Activated T-cell treated with anti-CD3 and anti-CD28 coated beads, Interleukin-2, amount 50 U/mL, for 24 hours (primary cell): Measurements from ENCODE around the gene SDHC.
A peak's percentile ranks its signal among the peaks of the same experiment; 100 is the strongest.

Experiments used
- DNase-seq: peaks from one replicate; pipeline ENCODE4 v3.0.0-alpha.2; 2020
- H3K27ac Mint-ChIP-seq: 2 replicates; pipeline ENCODE4 v1.8.0; 2020; ENCODE audit warnings: mild to moderate bottlenecking, mixed read lengths
- H3K27me3 Mint-ChIP-seq: 2 replicates; pipeline ENCODE4 v1.8.0; 2020; ENCODE audit warnings: mixed read lengths
- H3K36me3 Mint-ChIP-seq: 2 replicates; pipeline ENCODE4 v1.8.0; 2020; ENCODE audit warnings: low read depth, mixed read lengths
- H3K4me1 Mint-ChIP-seq: 2 replicates; pipeline ENCODE4 v1.8.0; 2020; ENCODE audit warnings: low read depth, mixed read lengths
- H3K4me3 Mint-ChIP-seq: 2 replicates; pipeline ENCODE4 v1.8.0; 2020; ENCODE audit warnings: mild to moderate bottlenecking, moderate library complexity, mixed read lengths
- H3K9me3 Mint-ChIP-seq: 2 replicates; pipeline ENCODE4 v1.8.0; 2020; ENCODE audit warnings: mixed read lengths

Gene SDHC

GRCh38 chr1:161314201-161314981 lies at the start of gene SDHC:
Gene SDHC (plus strand): TSS chr1:161314381. CDS start chr1:161314406, 25 bp downstream.
- Mint-ChIP-seq H3K27me3 (no peaks in the 10 kb centered on the region), H3K36me3 (peaks cover 17% of the 10 kb centered on the region), H3K4me1 (peaks cover 27% of the 10 kb centered on the region), H3K27ac (peak within 1 kb of the TSS; percentile 97), H3K4me3 (peak within 1 kb of the TSS; percentile 98), H3K9me3 (no peaks in the 10 kb centered on the region)
- DNase-seq, result peak; percentile 90

- no peak overlapping the region for H3K27ac Mint-ChIP-seq
- no peak overlapping the region for H3K4me3 Mint-ChIP-seq
- peaks cover 39% of the 10 kb centered on the region for H3K27me3 Mint-ChIP-seq
- no peaks in the 10 kb centered on the region for H3K9me3 Mint-ChIP-seq
- H3K36me3 Mint-ChIP-seq, result no peaks in the 10 kb centered on the region
- no peaks in the 10 kb centered on the region for H3K4me1 Mint-ChIP-seq
- no peak for DNase-seq
These were observed 48.9 kb upstream of the SDHC start for GRCh38 chr1:161265305-161265704.

GRCh38 chr1:161266202-161266601 lies 48.0 kb upstream of the SDHC start:
- peaks cover 30% of the 10 kb centered on the region for H3K27me3 Mint-ChIP-seq
- H3K4me3 Mint-ChIP-seq, result no peak overlapping the region
- no peaks in the 10 kb centered on the region for H3K4me1 Mint-ChIP-seq
- no peak for DNase-seq
- H3K9me3 Mint-ChIP-seq, result no peaks in the 10 kb centered on the region
- H3K27ac Mint-ChIP-seq, result no peak overlapping the region
- no peaks in the 10 kb centered on the region for H3K36me3 Mint-ChIP-seq

GRCh38 chr1:161266836-161267235 lies 47.3 kb upstream of the SDHC start:
- no peaks in the 10 kb centered on the region for H3K36me3 Mint-ChIP-seq
- H3K4me1 Mint-ChIP-seq, result no peaks in the 10 kb centered on the region
- no peak overlapping the region for H3K4me3 Mint-ChIP-seq
- H3K27me3 Mint-ChIP-seq, result peaks cover 26% of the 10 kb centered on the region
- DNase-seq, result no peak
- H3K27ac Mint-ChIP-seq, result no peak overlapping the region
- no peaks in the 10 kb centered on the region for H3K9me3 Mint-ChIP-seq

- Mint-ChIP-seq H3K27me3 (peaks cover 25% of the 10 kb centered on the region), H3K4me3 (no peak overlapping the region), H3K9me3 (no peaks in the 10 kb centered on the region), H3K27ac (no peak overlapping the region), H3K4me1 (no peaks in the 10 kb centered on the region), H3K36me3 (no peaks in the 10 kb centered on the region)
- no peak for DNase-seq
These were observed 46.9 kb upstream of the SDHC start for GRCh38 chr1:161267321-161267720.

- Mint-ChIP-seq H3K27ac (no peak overlapping the region), H3K9me3 (no peaks in the 10 kb centered on the region), H3K4me1 (no peaks in the 10 kb centered on the region), H3K36me3 (no peaks in the 10 kb centered on the region), H3K4me3 (no peak overlapping the region), H3K27me3 (peaks cover 4% of the 10 kb centered on the region)
- DNase-seq, result no peak
These were observed 40.8 kb upstream of the SDHC start for GRCh38 chr1:161273402-161273801.

- Mint-ChIP-seq H3K27ac (no peak overlapping the region), H3K4me1 (no peaks in the 10 kb centered on the region), H3K9me3 (no peaks in the 10 kb centered on the region), H3K27me3 (peaks cover 4% of the 10 kb centered on the region), H3K36me3 (no peaks in the 10 kb centered on the region), H3K4me3 (no peak overlapping the region)
- DNase-seq, result no peak
These were observed 39.3 kb upstream of the SDHC start for GRCh38 chr1:161274874-161275273.

GRCh38 chr1:161282991-161283390 lies 31.2 kb upstream of the SDHC start:
- Mint-ChIP-seq H3K4me3 (no peak overlapping the region), H3K36me3 (no peaks in the 10 kb centered on the region), H3K9me3 (no peaks in the 10 kb centered on the region), H3K27ac (no peak overlapping the region), H3K27me3 (no peaks in the 10 kb centered on the region), H3K4me1 (no peaks in the 10 kb centered on the region)
- no peak for DNase-seq

- no peak overlapping the region for H3K27ac Mint-ChIP-seq
- no peak for DNase-seq
- H3K36me3 Mint-ChIP-seq, result no peaks in the 10 kb centered on the region
- H3K4me1 Mint-ChIP-seq, result no peaks in the 10 kb centered on the region
- H3K4me3 Mint-ChIP-seq, result no peak overlapping the region
- no peaks in the 10 kb centered on the region for H3K9me3 Mint-ChIP-seq
- no peaks in the 10 kb centered on the region for H3K27me3 Mint-ChIP-seq
These were observed 29.1 kb upstream of the SDHC start for GRCh38 chr1:161285113-161285512.

GRCh38 chr1:161285521-161285920 lies 28.7 kb upstream of the SDHC start:
- H3K4me3 Mint-ChIP-seq, result no peak overlapping the region
- no peaks in the 10 kb centered on the region for H3K9me3 Mint-ChIP-seq
- H3K4me1 Mint-ChIP-seq, result no peaks in the 10 kb centered on the region
- no peak for DNase-seq
- no peaks in the 10 kb centered on the region for H3K36me3 Mint-ChIP-seq
- H3K27me3 Mint-ChIP-seq, result no peaks in the 10 kb centered on the region
- no peak overlapping the region for H3K27ac Mint-ChIP-seq

GRCh38 chr1:161287482-161288054 lies 26.6 kb upstream of the SDHC start:
- Mint-ChIP-seq H3K4me3 (no peak overlapping the region), H3K27ac (no peak overlapping the region), H3K9me3 (no peaks in the 10 kb centered on the region), H3K36me3 (no peaks in the 10 kb centered on the region), H3K27me3 (no peaks in the 10 kb centered on the region), H3K4me1 (no peaks in the 10 kb centered on the region)
- DNase-seq, result no peak

GRCh38 chr1:161290779-161291178 lies 23.4 kb upstream of the SDHC start:
- H3K4me1 Mint-ChIP-seq, result no peaks in the 10 kb centered on the region
- no peak for DNase-seq
- H3K36me3 Mint-ChIP-seq, result no peaks in the 10 kb centered on the region
- H3K27ac Mint-ChIP-seq, result no peak overlapping the region
- no peaks in the 10 kb centered on the region for H3K9me3 Mint-ChIP-seq
- no peaks in the 10 kb centered on the region for H3K27me3 Mint-ChIP-seq
- no peak overlapping the region for H3K4me3 Mint-ChIP-seq

GRCh38 chr1:161297415-161297814 lies 16.8 kb upstream of the SDHC start:
- no peak for DNase-seq
- Mint-ChIP-seq H3K9me3 (no peaks in the 10 kb centered on the region), H3K36me3 (no peaks in the 10 kb centered on the region), H3K4me3 (no peak overlapping the region), H3K27me3 (no peaks in the 10 kb centered on the region), H3K27ac (no peak overlapping the region), H3K4me1 (peaks cover 3% of the 10 kb centered on the region)

- no peaks in the 10 kb centered on the region for H3K9me3 Mint-ChIP-seq
- H3K4me3 Mint-ChIP-seq, result no peak overlapping the region
- H3K36me3 Mint-ChIP-seq, result no peaks in the 10 kb centered on the region
- peaks cover 4% of the 10 kb centered on the region for H3K4me1 Mint-ChIP-seq
- DNase-seq, result no peak
- no peak overlapping the region for H3K27ac Mint-ChIP-seq
- no peaks in the 10 kb centered on the region for H3K27me3 Mint-ChIP-seq
These were observed 16.1 kb upstream of the SDHC start for GRCh38 chr1:161298116-161298515.

GRCh38 chr1:161299347-161299746 lies 14.8 kb upstream of the SDHC start:
- no peaks in the 10 kb centered on the region for H3K27me3 Mint-ChIP-seq
- H3K36me3 Mint-ChIP-seq, result peaks cover 4% of the 10 kb centered on the region
- peaks cover 14% of the 10 kb centered on the region for H3K4me1 Mint-ChIP-seq
- no peak overlapping the region for H3K4me3 Mint-ChIP-seq
- DNase-seq, result no peak
- no peak overlapping the region for H3K27ac Mint-ChIP-seq
- no peaks in the 10 kb centered on the region for H3K9me3 Mint-ChIP-seq
